HT-29 (cell line): ENCODE data around the gene LRCH1. TPM values are rescaled to one million over a fixed set of nuclear protein-coding genes. Genes with fewer than 3 reads are reported as not detected.
A peak's percentile ranks its signal among the peaks of the same experiment; 100 is the strongest.

Source experiments
- DNase-seq: peaks from one replicate; pipeline ENCODE4 v3.0.0-alpha.2; 2015; ENCODE audit warnings: low spot score
- total RNA-seq: library from RNA; depleted of rRNA; stranded (reverse); fragments of >200 nt; shearing (Covaris generic); gene quantifications from 2 replicates; pipeline ENCODE4 v1.2.3, GENCODE V29; 2014

The LRCH1 gene
- total RNA-seq, 1 experiment from 2014 or later = 13.5 TPM

GRCh38 chr13:46535825-46536224 lies 17.1 kb upstream of the LRCH1 start:
- DNase-seq = no peak

GRCh38 chr13:46536341-46536740 lies 16.6 kb upstream of the LRCH1 start:
- no peak for DNase-seq

- DNase-seq = no peak
Observed at GRCh38 chr13:46539231-46539630, 13.7 kb upstream of the LRCH1 start.

- no peak for DNase-seq
Observed at GRCh38 chr13:46541210-46541609, 11.8 kb upstream of the LRCH1 start.

- no peak for DNase-seq
Observed at GRCh38 chr13:46542833-46543232, 10.1 kb upstream of the LRCH1 start.

- no peak for DNase-seq
Observed at GRCh38 chr13:46543287-46543686, 9.7 kb upstream of the LRCH1 start.

- no peak for DNase-seq
Observed at GRCh38 chr13:46544208-46544607, 8.8 kb upstream of the LRCH1 start.

- no peak for DNase-seq
Observed at GRCh38 chr13:46544811-46545210, 8.2 kb upstream of the LRCH1 start.

- no peak for DNase-seq
Observed at GRCh38 chr13:46546084-46546768, 6.7 kb upstream of the LRCH1 start.

- no peak for DNase-seq
Observed at GRCh38 chr13:46550822-46551221, 2.1 kb upstream of the LRCH1 start.

- peak; percentile 96 for DNase-seq
Observed at GRCh38 chr13:46551410-46552302, 1.3 kb upstream of the LRCH1 start.

- DNase-seq = no peak
Observed at GRCh38 chr13:46552303-46552682, 677 bp upstream of the LRCH1 start.

GRCh38 chr13:46553521-46553885 lies 533 bp downstream of the LRCH1 start:
- DNase-seq = no peak

- peak; percentile 85 for DNase-seq
Observed at GRCh38 chr13:46553886-46554858, 1.2 kb downstream of the LRCH1 start.

GRCh38 chr13:46554951-46555350 lies 2.0 kb downstream of the LRCH1 start:
- DNase-seq = peak; percentile 12

GRCh38 chr13:46555722-46556417 lies 2.9 kb downstream of the LRCH1 start:
- no peak for DNase-seq

- DNase-seq = no peak
Observed at GRCh38 chr13:46556418-46556779, 3.4 kb downstream of the LRCH1 start.

GRCh38 chr13:46559272-46559805 lies 6.4 kb downstream of the LRCH1 start:
- no peak for DNase-seq

GRCh38 chr13:46560778-46561177 lies 7.8 kb downstream of the LRCH1 start:
- DNase-seq = no peak

- DNase-seq = no peak
Observed at GRCh38 chr13:46561286-46561685, 8.3 kb downstream of the LRCH1 start.

GRCh38 chr13:46561691-46562090 lies 8.7 kb downstream of the LRCH1 start:
- no peak for DNase-seq
